Osteoblast (primary cell): ENCODE measurements around the gene KCTD10. TPM values are rescaled to one million over a fixed set of nuclear protein-coding genes. Genes with fewer than 3 reads are reported as not detected.

Experiments used
- DNase-seq: peaks from one replicate; pipeline ENCODE4 v3.0.0; 2011; ENCODE audit warnings: low spot score, mixed read lengths; ENCODE audit not compliant: insufficient read length; ENCODE audit errors: missing footprints
- H2AFZ ChIP-seq: 2 replicates; pipeline ENCODE4 v1.6.0; 2011; ENCODE audit warnings: mild to moderate bottlenecking, low read length
- H3K27ac ChIP-seq: 2 replicates; pipeline ENCODE4 v1.5.1; 2011; ENCODE audit warnings: mild to moderate bottlenecking, low read depth, low read length, moderate library complexity
- H3K27me3 ChIP-seq: 2 replicates; pipeline ENCODE4 v1.6.0; 2012; ENCODE audit warnings: mild to moderate bottlenecking, control low read depth, inconsistent platforms, low read length, moderate library complexity; ENCODE audit not compliant: insufficient read depth
- H3K36me3 ChIP-seq: 2 replicates; pipeline ENCODE4 v1.5.1; 2011; ENCODE audit warnings: mild to moderate bottlenecking, low read length, control low read depth, moderate library complexity; ENCODE audit not compliant: insufficient read depth
- H3K4me1 ChIP-seq: 2 replicates; pipeline ENCODE4 v1.5.1; 2011; ENCODE audit warnings: mild to moderate bottlenecking, low read length, control low read depth, moderate library complexity; ENCODE audit not compliant: insufficient read depth
- H3K4me2 ChIP-seq: 2 replicates; pipeline ENCODE4 v1.6.0; 2011; ENCODE audit warnings: mild to moderate bottlenecking, low read length; ENCODE audit not compliant: insufficient read depth
- H3K4me3 ChIP-seq: fragments of 200-600 bp; sonication (generic); 3 replicates; pipeline ENCODE4 v1.5.1; 2012; ENCODE audit warnings: mild to moderate bottlenecking, low read length, inconsistent platforms; ENCODE audit not compliant: insufficient read depth
- H3K79me2 ChIP-seq: 2 replicates; pipeline ENCODE4 v1.6.0; 2012; ENCODE audit warnings: mild to moderate bottlenecking, low read length, control low read depth, inconsistent platforms; ENCODE audit not compliant: insufficient read depth
- H3K9me3 ChIP-seq: 2 replicates; pipeline ENCODE4 v1.5.1; 2011; ENCODE audit warnings: low read depth, low read length, control low read depth
- H4K20me1 ChIP-seq: 2 replicates; pipeline ENCODE4 v1.6.0; 2012; ENCODE audit warnings: mild to moderate bottlenecking, low read length, control low read depth; ENCODE audit not compliant: insufficient read depth
- total RNA-seq: library from RNA; depleted of rRNA; stranded (reverse); fragments of >200 nt; gene quantifications from 2 replicates; pipeline ENCODE4 v1.2.3, GENCODE V29; 2012
- TF ChIP-seq, protein P1 (sequence below): IDR thresholded peaks from 2 replicates; pipeline ENCODE4 v1.5.1; 2011; ENCODE audit warnings: mild to moderate bottlenecking, low read depth, low read length, moderate library complexity; ENCODE audit errors: extremely low read depth

KCTD10 gene
- total RNA-seq, 1 donor: 102 TPM

DNA sequence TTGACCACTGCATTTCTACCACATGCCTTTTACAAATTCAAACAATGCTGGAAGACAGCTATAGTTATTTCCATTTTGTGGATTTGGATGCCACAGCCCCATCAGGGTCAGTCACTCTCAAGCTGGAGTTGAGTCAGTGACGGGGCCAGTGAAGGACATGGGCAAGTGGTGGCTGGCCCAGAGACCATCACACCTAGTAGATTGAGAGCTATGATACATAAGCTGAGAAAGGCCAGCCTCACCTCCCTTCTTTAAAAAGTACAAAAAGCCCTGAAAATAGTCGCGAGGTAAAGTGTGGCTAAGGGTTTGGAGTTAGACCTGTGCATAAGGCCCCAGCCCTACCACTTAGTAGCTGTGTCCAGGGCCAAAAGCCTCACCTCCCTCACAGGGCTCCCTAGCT lies 4.1 kb downstream of the KCTD10 start:
- no peak for DNase-seq
- Histone ChIP-seq H3K4me2 (no peak overlapping the region), H4K20me1 (peaks cover 58% of the 10 kb centered on the region), H3K36me3 (peaks cover 41% of the 10 kb centered on the region), H3K4me1 (peaks cover 30% of the 10 kb centered on the region), H3K9me3 (no peaks in the 10 kb centered on the region), H3K27me3 (no peaks in the 10 kb centered on the region), H2AFZ (no peak overlapping the region), H3K4me3 (no peak overlapping the region), H3K27ac (peak overlapping the region; percentile 40), H3K79me2 (peaks cover 95% of the 10 kb centered on the region)
- TF ChIP-seq, protein P1, sequence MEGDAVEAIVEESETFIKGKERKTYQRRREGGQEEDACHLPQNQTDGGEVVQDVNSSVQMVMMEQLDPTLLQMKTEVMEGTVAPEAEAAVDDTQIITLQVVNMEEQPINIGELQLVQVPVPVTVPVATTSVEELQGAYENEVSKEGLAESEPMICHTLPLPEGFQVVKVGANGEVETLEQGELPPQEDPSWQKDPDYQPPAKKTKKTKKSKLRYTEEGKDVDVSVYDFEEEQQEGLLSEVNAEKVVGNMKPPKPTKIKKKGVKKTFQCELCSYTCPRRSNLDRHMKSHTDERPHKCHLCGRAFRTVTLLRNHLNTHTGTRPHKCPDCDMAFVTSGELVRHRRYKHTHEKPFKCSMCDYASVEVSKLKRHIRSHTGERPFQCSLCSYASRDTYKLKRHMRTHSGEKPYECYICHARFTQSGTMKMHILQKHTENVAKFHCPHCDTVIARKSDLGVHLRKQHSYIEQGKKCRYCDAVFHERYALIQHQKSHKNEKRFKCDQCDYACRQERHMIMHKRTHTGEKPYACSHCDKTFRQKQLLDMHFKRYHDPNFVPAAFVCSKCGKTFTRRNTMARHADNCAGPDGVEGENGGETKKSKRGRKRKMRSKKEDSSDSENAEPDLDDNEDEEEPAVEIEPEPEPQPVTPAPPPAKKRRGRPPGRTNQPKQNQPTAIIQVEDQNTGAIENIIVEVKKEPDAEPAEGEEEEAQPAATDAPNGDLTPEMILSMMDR: no peak

- Histone ChIP-seq H3K27ac (no peak overlapping the region), H3K79me2 (peaks cover 97% of the 10 kb centered on the region), H4K20me1 (peaks cover 44% of the 10 kb centered on the region), H2AFZ (no peak overlapping the region), H3K27me3 (no peaks in the 10 kb centered on the region), H3K9me3 (no peaks in the 10 kb centered on the region), H3K36me3 (peaks cover 69% of the 10 kb centered on the region), H3K4me1 (peaks cover 17% of the 10 kb centered on the region), H3K4me3 (no peak overlapping the region), H3K4me2 (no peak overlapping the region)
- TF ChIP-seq, protein P1: no peak
- no peak for DNase-seq
Measured at GRCh38 chr12:109469517-109469916, 7.6 kb downstream of the KCTD10 start.

DNA sequence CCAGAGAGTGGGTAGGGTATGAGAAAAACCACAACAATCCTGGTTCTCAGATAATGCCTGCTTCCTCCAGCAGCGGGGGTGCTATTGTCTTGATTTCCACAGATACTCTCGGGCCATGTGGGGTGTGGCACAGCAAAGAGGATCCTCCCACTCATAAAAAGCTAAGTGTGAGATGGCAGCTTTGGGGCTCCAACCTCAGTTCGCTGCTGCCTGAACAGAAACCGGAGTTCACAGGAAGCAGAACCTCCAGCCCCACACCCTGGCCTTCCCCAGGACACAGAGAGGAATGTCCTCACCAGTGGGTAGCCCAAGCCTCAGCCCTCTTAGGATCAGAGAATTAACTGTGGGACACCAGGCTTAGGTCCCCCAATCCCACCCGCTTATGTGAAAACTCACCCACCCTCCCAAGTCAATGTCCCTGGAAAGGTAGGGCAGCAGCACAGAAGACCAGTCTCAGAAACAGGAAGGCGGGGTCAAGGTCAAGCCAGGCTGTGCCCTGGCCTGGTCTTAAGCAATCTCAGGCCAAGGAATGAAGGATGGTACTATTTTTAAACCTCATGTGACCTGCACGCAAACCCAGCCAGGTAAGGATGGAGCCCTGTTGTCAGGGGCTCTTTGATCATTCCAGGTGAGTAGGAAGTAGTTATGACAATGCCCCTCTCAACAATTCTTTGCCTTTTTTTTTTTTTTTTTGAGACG lies 9.0 kb downstream of the KCTD10 start:
- Histone ChIP-seq H3K4me2 (no peak overlapping the region), H3K79me2 (peaks cover 94% of the 10 kb centered on the region), H2AFZ (no peak overlapping the region), H3K9me3 (no peaks in the 10 kb centered on the region), H3K4me1 (peaks cover 28% of the 10 kb centered on the region), H3K27me3 (no peaks in the 10 kb centered on the region), H3K36me3 (peaks cover 66% of the 10 kb centered on the region), H3K4me3 (no peak overlapping the region), H4K20me1 (peaks cover 39% of the 10 kb centered on the region), H3K27ac (peak overlapping the region; percentile 46)
- DNase-seq: peak; percentile 68
- TF ChIP-seq, protein P1: no peak

DNA sequence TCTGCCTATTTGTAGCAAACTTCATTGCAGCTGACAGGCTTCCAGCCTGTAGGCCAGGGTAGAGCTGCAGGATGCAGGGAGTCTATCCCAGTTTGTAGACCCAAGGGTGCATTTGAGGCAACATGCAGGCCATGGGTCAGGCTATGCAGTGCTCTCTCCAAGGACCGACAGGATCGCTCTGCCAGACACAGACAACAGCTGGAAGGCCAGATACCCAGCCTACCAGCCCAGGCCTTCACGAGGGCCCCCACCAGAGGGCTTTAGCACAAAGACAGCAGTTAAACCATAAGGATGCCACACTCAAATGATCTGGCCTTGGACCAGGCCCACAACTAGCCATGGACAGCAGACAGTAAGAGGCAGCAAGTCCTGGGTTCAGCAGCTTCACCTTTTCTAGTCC lies 10.3 kb downstream of the KCTD10 start:
- no peaks in the 10 kb centered on the region for H3K27me3 ChIP-seq
- peaks cover 30% of the 10 kb centered on the region for H4K20me1 ChIP-seq
- TF ChIP-seq, protein P1: no peak
- H3K9me3 ChIP-seq: no peaks in the 10 kb centered on the region
- peaks cover 38% of the 10 kb centered on the region for H3K4me1 ChIP-seq
- peaks cover 58% of the 10 kb centered on the region for H3K36me3 ChIP-seq
- H3K4me2 ChIP-seq: no peak overlapping the region
- H3K4me3 ChIP-seq: no peak overlapping the region
- peak overlapping the region; percentile 3 for H3K27ac ChIP-seq
- peaks cover 84% of the 10 kb centered on the region for H3K79me2 ChIP-seq
- DNase-seq: no peak
- H2AFZ ChIP-seq: no peak overlapping the region
